Measurements from ENCODE around the gene GSN. TPM values are rescaled to one million over a fixed set of nuclear protein-coding genes. Genes with fewer than 3 reads are reported as not detected.

GSN gene
- total RNA-seq, 2 experiments from 2014 or later = 8.0 to 9.6 TPM

GRCh38 chr9:121364886-121365285 lies 96.9 kb downstream of the GSN start:
- Mint-ChIP-seq H3K9me3 (no peaks in the 10 kb centered on the region), H3K27me3 (no peaks in the 10 kb centered on the region), H3K4me1 (peaks cover 27% of the 10 kb centered on the region), H3K27ac (no peak overlapping the region), H3K36me3 (peaks cover 22% of the 10 kb centered on the region), H3K4me3 (no peak overlapping the region)
- no peak for DNase-seq
- POLR2A ChIA-PET = no interaction called here
- no peak for ATAC-seq (ENCODE audit: low read depth)

GRCh38 chr9:121365564-121365963 lies 97.6 kb downstream of the GSN start:
- Mint-ChIP-seq H3K4me3 (no peak overlapping the region), H3K4me1 (peaks cover 30% of the 10 kb centered on the region), H3K36me3 (peaks cover 21% of the 10 kb centered on the region), H3K9me3 (no peaks in the 10 kb centered on the region), H3K27me3 (no peaks in the 10 kb centered on the region), H3K27ac (no peak overlapping the region)
- ATAC-seq (ENCODE audit: low read depth) (no peak), DNase-seq (no peak)
- POLR2A ChIA-PET = interaction anchor here (0.6 to 1.5 kb wide), 2 partner anchors 9 to 69 kb away, joined by 3 read pairs; no protein-coding TSS in a partner anchor

DNA sequence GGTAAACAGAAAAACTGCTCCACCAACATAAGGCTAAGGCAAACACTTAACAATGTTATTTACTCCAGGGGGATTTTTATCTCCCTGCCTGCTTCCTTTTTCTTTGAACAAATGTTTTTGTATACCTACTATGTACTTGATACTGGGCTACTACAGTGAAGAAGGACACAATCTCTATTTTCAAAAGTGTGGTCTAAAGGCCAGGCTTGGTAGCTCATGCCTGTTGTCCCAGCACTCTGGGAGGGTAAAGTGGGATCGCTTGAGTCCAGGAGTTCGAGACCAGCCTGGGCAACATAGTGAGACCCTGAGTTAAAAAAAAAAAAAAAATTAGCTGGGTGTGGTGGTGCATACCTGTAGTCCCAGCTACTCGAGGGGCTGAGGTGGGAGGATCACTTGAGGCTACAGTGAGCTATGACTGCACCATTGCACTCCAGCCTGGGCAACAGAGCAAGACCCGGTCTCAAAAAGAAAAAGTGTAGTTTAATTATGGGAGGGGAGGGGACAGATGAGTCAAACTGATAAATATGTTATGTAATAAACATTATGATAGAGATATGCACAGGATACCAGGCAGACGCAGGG lies 98.7 kb downstream of the GSN start:
- Mint-ChIP-seq H3K9me3 (no peaks in the 10 kb centered on the region), H3K36me3 (peaks cover 23% of the 10 kb centered on the region), H3K4me1 (peaks cover 38% of the 10 kb centered on the region), H3K27ac (no peak overlapping the region), H3K4me3 (no peak overlapping the region), H3K27me3 (no peaks in the 10 kb centered on the region)
- DNase-seq (no peak), ATAC-seq (ENCODE audit: low read depth) (no peak)
- POLR2A ChIA-PET = interaction anchor here (1.5 kb wide), 1 partner anchor 10 kb away, joined by 3 read pairs; no protein-coding TSS in a partner anchor

DNA sequence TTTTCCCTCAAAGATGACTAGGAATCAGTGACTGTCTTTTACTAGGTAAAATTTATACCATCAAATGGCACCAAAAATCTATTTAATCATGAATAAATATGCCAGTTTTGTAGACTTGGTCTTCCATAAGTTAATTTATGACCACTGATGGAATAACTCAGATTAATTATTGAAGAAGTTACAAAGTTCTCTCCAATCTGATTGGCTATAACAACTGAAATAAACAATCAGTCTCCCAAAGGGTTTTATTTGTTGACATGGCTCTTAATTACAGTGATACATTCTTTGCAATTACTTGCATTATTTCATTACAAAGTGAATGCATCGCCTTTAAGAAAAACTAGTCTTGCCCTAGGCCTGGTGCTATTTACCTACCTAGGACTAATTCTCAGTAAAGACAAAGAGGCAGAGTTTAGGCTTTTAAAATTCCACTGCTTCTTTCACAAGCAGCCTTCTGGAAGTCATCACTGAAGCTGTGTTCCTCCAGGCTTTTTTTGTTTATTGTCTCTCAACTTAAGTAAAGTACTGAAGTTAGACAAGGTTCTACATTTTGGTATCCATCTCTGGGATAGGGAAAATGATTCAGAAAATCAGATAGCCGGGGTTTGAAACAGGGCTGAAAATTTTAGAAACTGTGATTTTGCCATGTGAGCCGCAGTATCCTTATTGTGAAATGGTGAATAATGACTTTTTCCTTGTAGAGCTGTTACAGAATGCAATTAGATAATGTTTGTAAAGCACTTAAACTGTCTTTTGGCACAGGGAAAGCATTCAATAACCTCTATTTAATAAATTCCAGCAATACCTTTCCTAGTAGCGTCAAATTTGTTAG lies 99.6 kb downstream of the GSN start:
- DNase-seq (no peak), ATAC-seq (ENCODE audit: low read depth) (no peak)
- no peak overlapping the region for H3K27ac Mint-ChIP-seq

GRCh38 chr9:121368138-121368522 lies 100.2 kb downstream of the GSN start:
- DNase-seq (no peak), ATAC-seq (ENCODE audit: low read depth) (no peak)
- Mint-ChIP-seq H3K9me3 (no peaks in the 10 kb centered on the region), H3K36me3 (peaks cover 23% of the 10 kb centered on the region), H3K4me3 (peak overlapping the region; percentile 92), H3K27me3 (no peaks in the 10 kb centered on the region), H3K27ac (no peak overlapping the region), H3K4me1 (peaks cover 46% of the 10 kb centered on the region)
- POLR2A ChIA-PET = interaction anchor here (1.6 kb wide), 1 partner anchor 14 kb away, joined by 9 read pairs; no protein-coding TSS in a partner anchor

More for the DNA sequence above, 99.6 kb downstream of the GSN start:
- Mint-ChIP-seq H3K36me3 (peaks cover 23% of the 10 kb centered on the region), H3K4me1 (peaks cover 43% of the 10 kb centered on the region), H3K27me3 (no peaks in the 10 kb centered on the region), H3K4me3 (peak overlapping the region; percentile 92), H3K9me3 (no peaks in the 10 kb centered on the region)
- POLR2A ChIA-PET = no interaction called here

GRCh38 chr9:121368745-121369144 lies 100.8 kb downstream of the GSN start:
- no peaks in the 10 kb centered on the region for H3K9me3 Mint-ChIP-seq
- H3K4me3 Mint-ChIP-seq = peak overlapping the region; percentile 92
- peaks cover 23% of the 10 kb centered on the region for H3K36me3 Mint-ChIP-seq
- no peaks in the 10 kb centered on the region for H3K27me3 Mint-ChIP-seq
- peaks cover 46% of the 10 kb centered on the region for H3K4me1 Mint-ChIP-seq
- POLR2A ChIA-PET = interaction anchor here (1.4 to 1.6 kb wide), 2 partner anchors 10 to 15 kb away, joined by 8 to 9 read pairs; no protein-coding TSS in a partner anchor
- ATAC-seq (ENCODE audit: low read depth) (no peak), DNase-seq (no peak)
- H3K27ac Mint-ChIP-seq = peak overlapping the region; percentile 67

- Mint-ChIP-seq H3K9me3 (no peaks in the 10 kb centered on the region), H3K27me3 (no peaks in the 10 kb centered on the region), H3K36me3 (peaks cover 20% of the 10 kb centered on the region), H3K4me1 (peaks cover 41% of the 10 kb centered on the region), H3K4me3 (peak within 1 kb of the TSS; percentile 92), H3K27ac (peak within 1 kb of the TSS; percentile 99)
- POLR2A ChIA-PET = interaction anchor here (1.4 to 1.6 kb wide), 2 partner anchors 11 to 16 kb away, joined by 8 to 9 read pairs; no protein-coding TSS in a partner anchor
- no peak for DNase-seq
- peak; percentile 65 for ATAC-seq (ENCODE audit: low read depth)
Measured at GRCh38 chr9:121369595-121370265, 101.8 kb downstream of the GSN start, which contains the start of gene STOM. Gene STOM (minus strand): TSS chr9:121370250. CDS start chr9:121370187, 63 bp downstream.

GRCh38 chr9:121371495-121372061 lies 103.6 kb downstream of the GSN start:
- POLR2A ChIA-PET = no interaction called here
- ATAC-seq (ENCODE audit: low read depth) (no peak), DNase-seq (no peak)
- Mint-ChIP-seq H3K27me3 (no peaks in the 10 kb centered on the region), H3K4me1 (peaks cover 36% of the 10 kb centered on the region), H3K27ac (peak overlapping the region; percentile 65), H3K9me3 (no peaks in the 10 kb centered on the region), H3K4me3 (peak overlapping the region; percentile 54), H3K36me3 (peaks cover 12% of the 10 kb centered on the region)

DNA sequence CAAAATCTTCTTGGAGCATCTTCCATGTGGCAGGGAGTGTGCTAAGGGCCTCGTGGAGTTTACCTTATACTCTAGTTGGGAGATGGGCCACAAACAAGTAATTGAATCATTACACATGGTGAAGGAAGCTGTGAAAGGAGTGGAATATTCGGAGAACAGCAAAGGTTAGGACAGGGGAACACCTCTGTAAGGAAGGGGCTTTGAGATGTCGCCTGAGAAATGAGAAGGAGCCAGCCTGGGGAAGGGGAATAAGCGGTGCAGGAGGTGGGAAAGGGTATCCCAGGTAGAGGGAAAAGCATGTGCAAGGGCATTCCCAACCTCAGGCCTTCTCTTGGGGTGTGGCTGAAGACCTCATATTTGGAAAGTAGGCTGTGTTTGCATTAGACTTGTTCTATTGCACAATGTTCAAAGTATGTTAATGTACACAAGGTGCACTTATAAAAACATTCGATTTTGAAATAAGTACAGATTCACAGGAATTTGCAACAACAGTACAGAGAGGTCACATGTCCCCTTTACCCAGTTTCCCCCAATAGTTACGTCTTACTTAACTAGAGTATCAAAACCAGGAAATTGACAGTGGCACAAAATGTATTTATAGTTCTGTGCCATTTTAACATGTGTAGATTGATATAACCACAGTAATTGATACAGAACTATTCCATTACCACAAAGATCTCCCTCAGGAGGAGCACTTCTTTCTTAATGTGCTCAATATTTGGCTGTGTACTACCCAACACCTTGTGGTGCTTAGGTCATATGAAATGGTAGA lies 104.5 kb downstream of the GSN start:
- H3K36me3 Mint-ChIP-seq = peaks cover 10% of the 10 kb centered on the region
- DNase-seq = no peak
- no peak overlapping the region for H3K4me3 Mint-ChIP-seq
- no peak overlapping the region for H3K27ac Mint-ChIP-seq
- no peaks in the 10 kb centered on the region for H3K9me3 Mint-ChIP-seq
- H3K27me3 Mint-ChIP-seq = no peaks in the 10 kb centered on the region
- POLR2A ChIA-PET = interaction anchor here (0.5 kb wide), 1 partner anchor 31 kb away, joined by 3 read pairs; no protein-coding TSS in a partner anchor
- no peak for ATAC-seq (ENCODE audit: low read depth)
- peaks cover 35% of the 10 kb centered on the region for H3K4me1 Mint-ChIP-seq

DNA sequence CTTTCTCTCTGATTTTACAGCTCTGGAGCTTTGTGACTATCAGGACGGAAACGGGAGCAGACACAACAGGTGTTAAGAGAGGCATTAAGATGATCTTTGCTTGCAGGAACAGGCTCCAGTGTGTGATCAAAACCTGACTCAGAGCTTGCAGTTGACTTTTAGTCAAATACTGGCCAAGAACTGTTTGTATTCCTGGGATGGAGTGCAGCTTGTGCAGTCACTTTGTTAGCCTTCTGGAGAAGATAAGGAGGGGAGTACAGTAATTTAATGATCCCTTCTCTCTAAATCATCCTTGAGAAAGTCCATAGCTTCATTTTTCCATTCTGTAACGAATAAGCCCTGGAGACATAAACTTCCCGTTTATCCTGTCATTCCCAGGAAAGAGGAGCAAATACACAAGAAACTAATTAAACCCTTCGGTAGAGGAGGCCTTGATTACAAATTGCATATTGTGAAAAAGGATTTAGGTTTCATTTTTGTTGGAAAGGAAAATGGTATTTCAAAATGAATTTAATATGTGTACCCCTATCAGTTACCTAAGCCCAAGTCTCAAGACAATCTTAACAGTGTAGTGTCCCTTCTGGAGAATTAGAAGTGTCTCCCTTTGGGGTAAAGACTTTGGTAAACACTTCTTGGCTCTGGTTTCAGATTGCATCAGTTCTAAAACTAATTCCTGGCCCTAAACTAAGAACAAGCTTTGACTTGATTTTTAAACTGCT lies 105.2 kb downstream of the GSN start:
- POLR2A ChIA-PET = interaction anchor here (0.5 kb wide), 1 partner anchor 31 kb away, joined by 3 read pairs; no protein-coding TSS in a partner anchor
- no peaks in the 10 kb centered on the region for H3K27me3 Mint-ChIP-seq

GRCh38 chr9:121376214-121376830 lies 108.4 kb downstream of the GSN start:
- Mint-ChIP-seq H3K27me3 (peaks cover 3% of the 10 kb centered on the region), H3K9me3 (peaks cover 3% of the 10 kb centered on the region), H3K27ac (no peak overlapping the region), H3K4me3 (no peak overlapping the region), H3K4me1 (peaks cover 14% of the 10 kb centered on the region), H3K36me3 (peaks cover 12% of the 10 kb centered on the region)
- ATAC-seq (ENCODE audit: low read depth) (no peak), DNase-seq (no peak)
- POLR2A ChIA-PET = no interaction called here

More for the DNA sequence above, 105.2 kb downstream of the GSN start:
- ATAC-seq (ENCODE audit: low read depth) (no peak), DNase-seq (no peak)
- H3K9me3 Mint-ChIP-seq = peaks cover 3% of the 10 kb centered on the region
- H3K27ac Mint-ChIP-seq = no peak overlapping the region
- H3K4me1 Mint-ChIP-seq = peaks cover 28% of the 10 kb centered on the region
- peaks cover 14% of the 10 kb centered on the region for H3K36me3 Mint-ChIP-seq
- H3K4me3 Mint-ChIP-seq = no peak overlapping the region

- H3K27me3 Mint-ChIP-seq = peaks cover 12% of the 10 kb centered on the region
- DNase-seq = no peak
- H3K4me1 Mint-ChIP-seq = peaks cover 2% of the 10 kb centered on the region
- POLR2A ChIA-PET = no interaction called here
- H3K27ac Mint-ChIP-seq = no peak overlapping the region
- H3K4me3 Mint-ChIP-seq = no peak overlapping the region
- no peak for ATAC-seq (ENCODE audit: low read depth)
- H3K9me3 Mint-ChIP-seq = peaks cover 3% of the 10 kb centered on the region
- peaks cover 11% of the 10 kb centered on the region for H3K36me3 Mint-ChIP-seq
Measured at GRCh38 chr9:121380846-121381245, 112.9 kb downstream of the GSN start.
